Body of pancreas (tissue), 4 donors: ENCODE results near the gene HOOK2.
A peak's percentile ranks its signal among the peaks of the same experiment; 100 is the strongest.

Experiments used
- POLR2A ChIP-seq, 3 donors: fragments of 450-650 bp; IDR thresholded peaks; one replicate each; pipeline ENCODE4 v1.6.1; 2016; ENCODE audit warnings: antibody characterized with exemption in 3 of 3, mild to moderate bottlenecking in 2 of 3
- TF ChIP-seq, protein P1 (sequence below), 7 experiments: fragments of 450-650 bp in 4 of 7; fragments of 200-600 bp in 3 of 7; sonication (generic) in 3 of 7; IDR thresholded peaks; one replicate each; pipeline ENCODE4 v1.5.1; 2016 to 2019; ENCODE audit warnings: antibody characterized with exemption in 7 of 7

GRCh38 chr19:12794971-12795381, 19.6 kb upstream of the HOOK2 start:
- TF ChIP-seq, protein P1, sequence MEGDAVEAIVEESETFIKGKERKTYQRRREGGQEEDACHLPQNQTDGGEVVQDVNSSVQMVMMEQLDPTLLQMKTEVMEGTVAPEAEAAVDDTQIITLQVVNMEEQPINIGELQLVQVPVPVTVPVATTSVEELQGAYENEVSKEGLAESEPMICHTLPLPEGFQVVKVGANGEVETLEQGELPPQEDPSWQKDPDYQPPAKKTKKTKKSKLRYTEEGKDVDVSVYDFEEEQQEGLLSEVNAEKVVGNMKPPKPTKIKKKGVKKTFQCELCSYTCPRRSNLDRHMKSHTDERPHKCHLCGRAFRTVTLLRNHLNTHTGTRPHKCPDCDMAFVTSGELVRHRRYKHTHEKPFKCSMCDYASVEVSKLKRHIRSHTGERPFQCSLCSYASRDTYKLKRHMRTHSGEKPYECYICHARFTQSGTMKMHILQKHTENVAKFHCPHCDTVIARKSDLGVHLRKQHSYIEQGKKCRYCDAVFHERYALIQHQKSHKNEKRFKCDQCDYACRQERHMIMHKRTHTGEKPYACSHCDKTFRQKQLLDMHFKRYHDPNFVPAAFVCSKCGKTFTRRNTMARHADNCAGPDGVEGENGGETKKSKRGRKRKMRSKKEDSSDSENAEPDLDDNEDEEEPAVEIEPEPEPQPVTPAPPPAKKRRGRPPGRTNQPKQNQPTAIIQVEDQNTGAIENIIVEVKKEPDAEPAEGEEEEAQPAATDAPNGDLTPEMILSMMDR (IDR thresholded peaks at IDR 0.05) = no peak
- TF ChIP-seq POLR2A (IDR thresholded peaks at IDR 0.05) = peak in 1 of 3 donors; percentile 6
